IPS-20b (cell line): ENCODE data around the gene PLEKHH3.

Source experiments
- H3K27ac ChIP-seq: one replicate; pipeline ENCODE4 v1.5.1; 2013; ENCODE audit warnings: low read length
- H3K27me3 ChIP-seq: 2 replicates; pipeline ENCODE4 v1.6.1; 2013; ENCODE audit warnings: mild to moderate bottlenecking, low read length, inconsistent platforms; ENCODE audit not compliant: insufficient read depth
- H3K36me3 ChIP-seq: 2 replicates; pipeline ENCODE4 v1.6.1; 2013; ENCODE audit warnings: low read depth, mild to moderate bottlenecking, inconsistent platforms, low read length, moderate library complexity; ENCODE audit not compliant: insufficient read depth
- H3K4me1 ChIP-seq: 2 replicates; pipeline ENCODE4 v1.6.1; 2013; ENCODE audit warnings: mild to moderate bottlenecking, control low read depth, inconsistent platforms, low read length, moderate library complexity; ENCODE audit not compliant: insufficient read depth
- H3K4me3 ChIP-seq: 2 replicates; pipeline ENCODE4 v1.5.1; 2013; ENCODE audit warnings: mild to moderate bottlenecking, low read length, inconsistent platforms
- H3K9ac ChIP-seq: 2 replicates; pipeline ENCODE4 v1.6.1; 2013; ENCODE audit warnings: low read depth, mild to moderate bottlenecking, inconsistent platforms, low read length, moderate library complexity
- H3K9me3 ChIP-seq: 2 replicates; pipeline ENCODE4 v1.6.1; 2013; ENCODE audit warnings: mild to moderate bottlenecking, low read depth, low read length, inconsistent platforms; ENCODE audit not compliant: insufficient read depth

PLEKHH3 gene

DNA sequence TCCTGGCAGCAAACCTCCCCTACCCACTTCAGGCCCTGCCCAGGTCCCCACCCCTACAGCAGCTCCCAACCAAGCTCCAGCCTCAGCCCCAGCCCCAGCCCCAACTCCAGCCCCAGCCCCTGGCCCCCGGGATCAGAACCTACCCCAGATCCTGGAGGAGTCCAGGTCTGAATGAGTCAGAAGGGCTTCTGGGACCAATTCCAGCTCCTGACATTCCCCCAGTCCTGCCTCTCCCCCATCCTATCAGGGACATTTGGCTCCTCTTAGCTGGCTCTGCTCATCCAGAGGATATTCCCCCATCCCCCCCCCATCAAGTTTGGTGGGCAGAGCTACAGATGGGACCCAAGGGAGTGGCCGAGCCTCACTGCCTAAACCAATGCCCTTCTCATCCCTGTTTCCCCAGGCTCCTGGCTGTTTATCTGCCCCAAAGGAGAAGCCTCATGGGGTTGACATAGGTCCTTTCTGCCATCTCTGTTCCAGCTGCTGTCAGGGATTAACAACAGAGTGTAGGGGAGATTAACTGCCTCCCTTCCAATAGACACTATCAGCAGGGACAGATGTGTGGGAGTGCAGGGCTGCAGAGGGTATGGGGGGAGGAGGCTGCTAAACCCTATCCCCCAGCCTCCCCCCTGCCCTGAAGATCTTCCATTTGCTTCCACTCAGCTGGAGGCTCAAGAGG lies 22.1 kb upstream of the PLEKHH3 start:
- H3K27ac ChIP-seq, result no peak overlapping the region
- peaks cover 49% of the 10 kb centered on the region for H3K36me3 ChIP-seq
- no peak overlapping the region for H3K9ac ChIP-seq
- no peaks in the 10 kb centered on the region for H3K9me3 ChIP-seq
- H3K27me3 ChIP-seq, result no peaks in the 10 kb centered on the region
- no peak overlapping the region for H3K4me3 ChIP-seq
- no peaks in the 10 kb centered on the region for H3K4me1 ChIP-seq

DNA sequence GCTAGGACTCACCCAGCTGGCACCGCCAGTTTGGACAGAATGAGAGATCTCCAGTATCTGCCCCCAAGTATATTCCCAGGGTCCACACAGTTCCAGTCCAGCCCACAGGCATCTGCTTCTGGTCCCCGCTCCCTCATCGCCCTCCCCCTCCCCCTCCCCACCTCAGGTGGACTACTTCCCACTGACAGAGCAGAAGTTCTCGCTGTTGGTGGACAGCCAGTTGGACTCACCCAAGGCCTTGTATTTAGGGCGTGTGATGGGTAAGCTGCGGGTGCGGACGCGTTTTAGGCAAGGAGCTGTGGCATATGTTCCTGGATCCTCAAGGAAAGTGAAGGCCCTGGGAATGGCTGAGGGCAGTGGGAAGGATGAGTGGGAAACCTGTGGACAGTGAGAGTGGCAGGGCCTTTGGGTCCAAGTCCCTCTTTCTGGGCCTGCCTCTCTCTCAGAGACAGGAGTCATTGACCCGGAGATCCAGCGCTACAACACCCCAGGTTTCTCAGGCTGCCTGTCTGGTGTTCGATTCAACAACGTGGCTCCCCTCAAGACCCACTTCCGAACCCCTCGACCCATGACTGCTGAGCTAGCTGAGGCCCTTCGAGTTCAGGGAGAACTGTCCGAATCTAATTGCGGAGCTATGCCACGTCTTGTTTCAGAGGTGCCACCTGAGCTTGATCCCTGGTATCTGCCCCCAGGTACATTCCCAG lies 20.5 kb upstream of the PLEKHH3 start:
- no peaks in the 10 kb centered on the region for H3K27me3 ChIP-seq
- H3K9me3 ChIP-seq, result no peaks in the 10 kb centered on the region
- no peak overlapping the region for H3K27ac ChIP-seq
- H3K4me3 ChIP-seq, result no peak overlapping the region
- H3K4me1 ChIP-seq, result no peaks in the 10 kb centered on the region
- peaks cover 38% of the 10 kb centered on the region for H3K36me3 ChIP-seq
- no peak overlapping the region for H3K9ac ChIP-seq

DNA sequence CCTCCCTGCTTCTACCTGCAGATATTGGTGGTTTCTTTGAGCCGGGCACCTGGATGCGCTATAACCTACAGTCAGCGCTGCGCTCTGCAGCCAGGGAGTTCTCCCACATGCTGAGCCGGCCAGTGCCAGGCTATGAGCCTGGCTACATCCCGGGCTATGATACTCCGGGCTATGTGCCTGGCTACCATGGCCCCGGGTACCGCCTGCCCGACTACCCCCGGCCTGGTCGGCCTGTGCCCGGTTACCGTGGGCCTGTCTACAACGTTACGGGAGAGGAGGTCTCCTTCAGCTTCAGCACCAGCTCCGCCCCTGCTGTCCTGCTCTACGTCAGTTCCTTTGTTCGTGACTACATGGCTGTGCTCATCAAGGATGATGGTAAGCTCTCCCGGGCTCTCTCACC lies 18.7 kb upstream of the PLEKHH3 start:
- Histone ChIP-seq H3K27ac (no peak overlapping the region), H3K4me1 (no peaks in the 10 kb centered on the region), H3K9me3 (no peaks in the 10 kb centered on the region), H3K36me3 (peaks cover 24% of the 10 kb centered on the region), H3K4me3 (no peak overlapping the region), H3K9ac (no peak overlapping the region), H3K27me3 (no peaks in the 10 kb centered on the region)

DNA sequence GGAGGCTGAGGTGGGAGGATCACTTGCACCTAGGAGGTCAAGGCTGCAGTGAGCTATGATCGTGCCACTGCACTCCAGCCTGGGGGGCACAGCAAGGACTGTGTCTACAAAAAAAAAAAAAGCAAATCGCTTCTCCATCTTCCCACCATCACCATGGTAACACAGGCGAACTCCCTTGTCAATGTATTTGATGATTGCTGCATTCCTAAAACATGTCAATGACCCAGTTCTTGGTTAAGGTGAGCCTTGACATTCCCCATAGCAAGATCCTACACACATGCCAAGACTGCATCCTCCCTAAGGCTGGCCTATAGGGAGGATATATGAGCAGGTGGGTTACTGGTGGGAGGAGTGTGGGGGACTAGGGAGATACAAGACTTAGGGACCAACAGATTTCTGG lies 17.7 kb upstream of the PLEKHH3 start:
- no peak overlapping the region for H3K27ac ChIP-seq
- no peak overlapping the region for H3K4me3 ChIP-seq
- peaks cover 22% of the 10 kb centered on the region; the same call in 1 of the 2 replicates for H3K36me3 ChIP-seq
- H3K9me3 ChIP-seq, result no peaks in the 10 kb centered on the region
- H3K9ac ChIP-seq, result no peak overlapping the region
- no peaks in the 10 kb centered on the region for H3K4me1 ChIP-seq
- H3K27me3 ChIP-seq, result no peaks in the 10 kb centered on the region

DNA sequence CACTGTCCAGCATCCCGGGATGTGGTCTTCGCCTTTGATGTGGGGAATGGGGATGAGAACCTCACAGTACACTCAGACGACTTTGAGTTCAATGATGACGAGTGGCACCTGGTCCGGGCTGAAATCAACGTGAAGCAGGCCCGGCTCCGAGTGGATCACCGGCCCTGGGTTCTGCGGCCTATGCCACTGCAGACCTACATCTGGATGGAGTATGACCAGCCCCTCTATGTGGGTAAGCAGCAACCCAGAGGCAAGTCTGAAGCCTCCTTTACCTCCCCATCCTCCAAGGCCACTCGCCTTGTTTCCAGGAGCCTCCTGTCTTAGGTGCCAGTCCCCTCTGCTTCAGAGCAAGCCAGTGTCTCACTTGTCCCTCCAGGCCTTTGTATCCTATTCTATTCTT lies 15.7 kb upstream of the PLEKHH3 start:
- no peak overlapping the region for H3K9ac ChIP-seq
- H3K4me3 ChIP-seq, result no peak overlapping the region
- peaks cover 13% of the 10 kb centered on the region; the same call in 1 of the 2 replicates for H3K36me3 ChIP-seq
- H3K27me3 ChIP-seq, result no peaks in the 10 kb centered on the region
- no peaks in the 10 kb centered on the region for H3K9me3 ChIP-seq
- H3K4me1 ChIP-seq, result no peaks in the 10 kb centered on the region
- H3K27ac ChIP-seq, result no peak overlapping the region

DNA sequence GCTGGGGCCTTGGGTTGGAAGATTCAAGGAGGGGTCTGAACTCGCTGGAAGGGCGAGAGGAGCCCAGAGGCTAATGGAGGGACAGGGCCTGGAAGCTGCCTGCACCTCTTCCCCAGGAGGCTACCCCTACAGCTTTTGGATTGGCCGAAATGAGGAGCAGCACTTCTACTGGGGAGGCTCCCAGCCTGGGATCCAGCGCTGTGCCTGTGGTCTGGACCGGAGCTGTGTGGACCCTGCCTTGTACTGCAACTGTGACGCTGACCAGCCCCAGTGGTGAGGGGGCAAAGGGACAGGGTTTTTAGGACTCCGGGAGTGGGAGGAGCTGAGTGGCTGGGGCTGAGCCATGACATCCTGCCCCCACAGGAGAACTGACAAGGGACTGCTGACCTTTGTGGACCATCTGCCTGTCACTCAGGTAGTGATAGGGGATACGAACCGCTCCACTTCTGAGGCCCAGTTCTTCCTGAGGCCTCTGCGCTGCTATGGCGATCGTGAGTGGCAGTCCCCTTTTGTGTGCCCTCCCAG lies 14.3 kb upstream of the PLEKHH3 start:
- H3K9ac ChIP-seq, result no peak overlapping the region
- no peaks in the 10 kb centered on the region for H3K27me3 ChIP-seq
- H3K4me3 ChIP-seq, result no peak overlapping the region
- no peak overlapping the region for H3K27ac ChIP-seq
- no peaks in the 10 kb centered on the region for H3K4me1 ChIP-seq
- peaks cover 6% of the 10 kb centered on the region; the same call in 1 of the 2 replicates for H3K36me3 ChIP-seq
- no peaks in the 10 kb centered on the region for H3K9me3 ChIP-seq

DNA sequence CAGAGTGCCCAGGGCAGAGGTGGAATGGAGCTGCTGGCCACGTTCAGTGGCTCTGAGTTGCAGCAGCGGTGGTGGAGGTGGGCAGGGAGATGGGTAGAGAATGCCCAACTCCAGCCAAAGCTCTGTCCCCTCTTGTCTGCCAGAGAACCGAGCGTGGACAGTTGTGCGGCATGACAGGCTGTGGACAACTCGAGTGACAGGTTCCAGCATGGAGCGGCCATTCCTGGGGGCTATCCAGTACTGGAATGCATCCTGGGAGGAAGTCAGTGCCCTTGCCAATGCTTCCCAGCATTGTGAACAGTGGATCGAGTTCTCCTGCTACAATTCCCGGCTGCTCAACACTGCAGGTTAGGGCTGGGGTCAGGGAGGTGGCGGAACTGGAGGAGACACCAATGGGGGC lies 13.8 kb upstream of the PLEKHH3 start:
- Histone ChIP-seq H3K4me3 (no peak overlapping the region), H3K27me3 (peaks cover 4% of the 10 kb centered on the region; the same call in 1 of the 2 replicates), H3K36me3 (peaks cover 4% of the 10 kb centered on the region; the same call in 1 of the 2 replicates), H3K27ac (no peak overlapping the region), H3K9ac (no peak overlapping the region), H3K4me1 (no peaks in the 10 kb centered on the region), H3K9me3 (no peaks in the 10 kb centered on the region)

DNA sequence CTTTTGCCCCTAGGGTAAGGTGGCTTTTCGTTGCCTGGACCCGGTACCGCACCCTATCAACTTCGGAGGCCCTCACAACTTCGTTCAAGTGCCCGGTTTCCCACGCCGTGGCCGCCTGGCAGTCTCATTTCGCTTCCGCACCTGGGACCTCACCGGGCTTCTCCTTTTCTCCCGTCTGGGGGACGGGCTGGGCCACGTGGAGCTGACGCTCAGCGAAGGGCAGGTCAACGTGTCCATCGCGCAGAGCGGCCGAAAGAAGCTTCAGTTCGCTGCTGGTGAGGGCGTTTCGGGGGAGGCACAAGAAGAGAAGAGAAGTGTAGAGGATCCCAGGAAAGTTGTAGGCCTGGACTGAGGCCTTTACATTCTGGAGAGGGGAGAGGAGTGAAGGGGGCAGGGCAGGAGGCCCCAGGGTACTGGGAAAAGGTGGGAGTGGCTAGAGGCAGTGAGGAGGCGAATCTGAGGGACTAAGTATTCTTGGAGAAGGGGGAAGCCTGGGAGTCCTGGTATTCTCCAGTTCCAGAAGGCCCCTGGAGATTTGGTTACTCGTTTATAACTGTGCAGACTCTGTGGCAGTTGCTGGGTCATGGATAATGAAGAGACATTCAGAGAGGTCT lies 11.0 kb upstream of the PLEKHH3 start:
- Histone ChIP-seq H3K9ac (no peak overlapping the region), H3K27me3 (peaks cover 30% of the 10 kb centered on the region), H3K9me3 (no peaks in the 10 kb centered on the region), H3K4me1 (peaks cover 5% of the 10 kb centered on the region; the same call in 1 of the 2 replicates), H3K27ac (no peak overlapping the region), H3K36me3 (no peaks in the 10 kb centered on the region), H3K4me3 (no peak overlapping the region)

DNA sequence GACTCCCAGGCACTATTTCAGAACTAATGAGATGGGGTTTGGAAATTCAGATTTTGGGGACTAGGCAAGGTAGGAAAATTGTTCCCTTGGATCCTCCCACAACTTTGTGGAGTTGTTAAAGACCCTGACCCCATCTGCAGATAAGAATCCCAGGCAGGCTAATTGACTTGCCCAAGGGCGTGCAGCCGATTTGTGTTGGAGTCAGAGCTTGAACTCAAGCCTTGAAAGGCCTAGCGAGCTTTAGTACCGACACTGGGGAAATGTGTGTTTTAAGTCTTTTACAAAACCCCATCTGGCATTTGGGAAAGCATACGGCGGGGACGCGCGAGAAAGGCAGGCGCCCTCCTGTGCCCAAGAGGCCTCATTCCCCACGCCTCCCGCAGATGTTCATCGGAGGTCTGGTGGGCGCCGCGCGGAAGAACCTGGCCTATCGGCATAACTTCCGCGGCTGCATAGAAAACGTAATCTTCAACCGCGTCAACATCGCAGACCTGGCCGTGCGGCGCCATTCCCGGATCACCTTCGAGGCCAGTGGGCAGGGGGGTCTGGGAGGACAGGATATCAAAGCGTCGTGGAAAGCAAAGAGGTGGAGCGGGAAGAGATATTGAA lies 9.8 kb upstream of the PLEKHH3 start:
- Histone ChIP-seq H3K9me3 (no peaks in the 10 kb centered on the region), H3K27me3 (peaks cover 42% of the 10 kb centered on the region), H3K4me3 (no peak overlapping the region), H3K27ac (no peak overlapping the region), H3K9ac (no peak overlapping the region), H3K36me3 (no peaks in the 10 kb centered on the region), H3K4me1 (peaks cover 8% of the 10 kb centered on the region; the same call in 1 of the 2 replicates)

DNA sequence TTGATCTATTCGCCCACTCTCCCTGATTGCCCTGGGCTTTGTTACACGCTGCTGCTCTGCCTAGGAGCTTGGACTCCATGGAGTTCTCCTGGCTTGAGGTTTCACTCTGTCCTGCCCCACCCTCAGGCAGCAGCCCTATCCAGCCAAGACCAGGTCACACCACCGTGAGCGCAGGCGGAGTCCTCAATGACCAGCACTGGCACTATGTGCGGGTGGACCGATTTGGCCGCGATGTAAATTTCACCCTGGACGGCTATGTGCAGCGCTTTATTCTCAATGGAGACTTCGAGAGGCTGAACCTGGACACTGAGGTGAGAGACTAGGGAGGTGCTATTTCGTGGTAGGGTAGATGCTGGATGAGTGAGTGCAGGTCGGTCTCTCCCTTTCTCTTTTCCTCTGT lies 9.0 kb upstream of the PLEKHH3 start:
- Histone ChIP-seq H3K36me3 (no peaks in the 10 kb centered on the region), H3K4me3 (no peak overlapping the region), H3K9ac (no peak overlapping the region), H3K4me1 (peaks cover 12% of the 10 kb centered on the region; the same call in 1 of the 2 replicates), H3K27ac (no peak overlapping the region), H3K9me3 (no peaks in the 10 kb centered on the region), H3K27me3 (peaks cover 45% of the 10 kb centered on the region)

DNA sequence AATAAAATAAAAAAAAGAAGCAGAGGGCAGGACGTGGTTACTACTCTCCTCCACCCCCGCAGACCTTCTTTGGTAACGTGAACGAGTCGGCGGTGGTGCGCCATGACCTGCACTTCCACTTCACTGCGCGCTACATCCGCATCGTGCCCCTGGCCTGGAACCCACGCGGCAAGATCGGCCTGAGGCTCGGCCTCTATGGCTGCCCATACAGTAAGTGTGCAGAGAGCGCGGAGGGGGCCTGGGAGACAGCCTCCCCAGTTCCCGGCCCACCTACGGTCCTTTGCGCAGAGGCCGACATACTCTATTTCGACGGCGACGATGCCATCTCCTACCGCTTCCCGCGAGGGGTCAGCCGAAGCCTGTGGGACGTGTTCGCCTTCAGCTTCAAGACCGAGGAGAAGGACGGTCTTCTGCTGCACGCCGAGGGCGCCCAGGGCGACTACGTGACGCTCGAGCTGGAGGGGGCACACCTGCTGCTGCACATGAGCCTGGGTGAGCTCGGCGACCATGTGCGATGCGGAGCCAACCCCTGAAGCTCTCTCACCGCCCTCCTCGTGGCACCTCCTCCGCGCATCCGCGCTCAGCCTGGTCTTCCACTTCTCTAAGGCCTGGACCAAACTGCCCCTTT lies 8.2 kb upstream of the PLEKHH3 start:
- H3K36me3 ChIP-seq, result no peaks in the 10 kb centered on the region
- no peak overlapping the region for H3K4me3 ChIP-seq
- no peak overlapping the region for H3K27ac ChIP-seq
- H3K9me3 ChIP-seq, result no peaks in the 10 kb centered on the region
- H3K27me3 ChIP-seq, result peaks cover 53% of the 10 kb centered on the region
- no peak overlapping the region for H3K9ac ChIP-seq
- peaks cover 12% of the 10 kb centered on the region; the same call in 1 of the 2 replicates for H3K4me1 ChIP-seq
